Astrocyte (in vitro differentiated cells and primary cell): ENCODE results near the gene APBB1. TPM values are rescaled to one million over a fixed set of nuclear protein-coding genes. Genes with fewer than 3 reads are reported as not detected.
A peak's percentile ranks its signal among the peaks of the same experiment; 100 is the strongest.

Experiments used
- DNase-seq: peaks from one replicate; pipeline ENCODE4 v3.0.0-alpha.2; 2010; ENCODE audit warnings: low read depth
- FAIRE-seq: peaks from 2 replicates; lab custom pipeline; 2011; peaks lifted over from hg19 to GRCh38; lab: Jason Lieb, UNC
- H2AFZ ChIP-seq: 2 replicates; pipeline ENCODE4 v1.6.0; 2012; ENCODE audit warnings: low read depth, low read length, inconsistent platforms
- H3K27ac ChIP-seq: 2 replicates; pipeline ENCODE4 v1.5.1; 2011; ENCODE audit warnings: low read depth, low read length, inconsistent platforms
- H3K27me3 ChIP-seq: 2 replicates; pipeline ENCODE4 v1.6.0; 2011; ENCODE audit warnings: low read length, inconsistent platforms; ENCODE audit not compliant: insufficient read depth
- H3K36me3 ChIP-seq: 2 replicates; pipeline ENCODE4 v1.5.1; 2011; ENCODE audit warnings: low read length, inconsistent platforms; ENCODE audit not compliant: insufficient read depth
- H3K4me1 ChIP-seq: 2 replicates; pipeline ENCODE4 v1.5.1; 2011; ENCODE audit warnings: low read length, inconsistent platforms; ENCODE audit not compliant: insufficient read depth
- H3K4me2 ChIP-seq: 2 replicates; pipeline ENCODE4 v1.6.0; 2012; ENCODE audit warnings: low read length, inconsistent platforms
- H3K4me3 ChIP-seq: 2 replicates; pipeline ENCODE4 v1.5.1; 2011; ENCODE audit warnings: low read depth, mild to moderate bottlenecking, low read length, inconsistent platforms; ENCODE audit not compliant: insufficient read depth
- H3K79me2 ChIP-seq: 2 replicates; pipeline ENCODE4 v1.6.0; 2012; ENCODE audit warnings: mild to moderate bottlenecking, low read length, inconsistent platforms; ENCODE audit not compliant: insufficient read depth
- H3K9ac ChIP-seq: 2 replicates; pipeline ENCODE4 v1.6.0; 2012; ENCODE audit warnings: mild to moderate bottlenecking, low read length, inconsistent platforms
- H3K9me3 ChIP-seq: 2 replicates; pipeline ENCODE4 v1.5.1; 2012; ENCODE audit warnings: low read depth, mild to moderate bottlenecking, low read length, inconsistent platforms; ENCODE audit not compliant: insufficient read depth
- H4K20me1 ChIP-seq: 2 replicates; pipeline ENCODE4 v1.6.0; 2012; ENCODE audit warnings: low read length, inconsistent platforms; ENCODE audit not compliant: insufficient read depth
- H3K27ac Mint-ChIP-seq: one replicate; pipeline ENCODE4 v1.8.0; 2021; ENCODE audit warnings: mild to moderate bottlenecking, mixed read lengths; ENCODE audit not compliant: unreplicated experiment
- H3K27me3 Mint-ChIP-seq: one replicate; pipeline ENCODE4 v1.8.0; 2021; ENCODE audit warnings: low read depth, mixed read lengths; ENCODE audit not compliant: unreplicated experiment
- H3K36me3 Mint-ChIP-seq: one replicate; pipeline ENCODE4 v1.8.0; 2021; ENCODE audit warnings: low read depth, mixed read lengths; ENCODE audit not compliant: unreplicated experiment
- H3K4me1 Mint-ChIP-seq: one replicate; pipeline ENCODE4 v1.8.0; 2021; ENCODE audit warnings: low read depth, mixed read lengths; ENCODE audit not compliant: unreplicated experiment
- H3K4me3 Mint-ChIP-seq: one replicate; pipeline ENCODE4 v1.8.0; 2021; ENCODE audit warnings: mild to moderate bottlenecking, moderate library complexity, mixed read lengths; ENCODE audit not compliant: unreplicated experiment
- H3K9me3 Mint-ChIP-seq: one replicate; pipeline ENCODE4 v1.8.0; 2021; ENCODE audit warnings: mild to moderate bottlenecking, mixed read lengths; ENCODE audit not compliant: unreplicated experiment
- EZH2 ChIP-seq: IDR thresholded peaks from 2 replicates; pipeline ENCODE4 v1.6.1; 2012; ENCODE audit warnings: mild to moderate bottlenecking, low read length, inconsistent platforms; ENCODE audit not compliant: insufficient read depth
- total RNA-seq: library from RNA; stranded (reverse); gene quantifications from 2 replicates; pipeline ENCODE4 v1.2.1, GENCODE V29; 2021
- TF ChIP-seq, protein P1 (sequence below): IDR thresholded peaks from 2 replicates; pipeline ENCODE4 v1.5.1; 2011; ENCODE audit warnings: low read depth, mild to moderate bottlenecking, inconsistent platforms, low read length, moderate library complexity; ENCODE audit not compliant: insufficient read depth

Gene APBB1
- total RNA-seq, 1 donor from 2014 or later, result 36.3 TPM

DNA sequence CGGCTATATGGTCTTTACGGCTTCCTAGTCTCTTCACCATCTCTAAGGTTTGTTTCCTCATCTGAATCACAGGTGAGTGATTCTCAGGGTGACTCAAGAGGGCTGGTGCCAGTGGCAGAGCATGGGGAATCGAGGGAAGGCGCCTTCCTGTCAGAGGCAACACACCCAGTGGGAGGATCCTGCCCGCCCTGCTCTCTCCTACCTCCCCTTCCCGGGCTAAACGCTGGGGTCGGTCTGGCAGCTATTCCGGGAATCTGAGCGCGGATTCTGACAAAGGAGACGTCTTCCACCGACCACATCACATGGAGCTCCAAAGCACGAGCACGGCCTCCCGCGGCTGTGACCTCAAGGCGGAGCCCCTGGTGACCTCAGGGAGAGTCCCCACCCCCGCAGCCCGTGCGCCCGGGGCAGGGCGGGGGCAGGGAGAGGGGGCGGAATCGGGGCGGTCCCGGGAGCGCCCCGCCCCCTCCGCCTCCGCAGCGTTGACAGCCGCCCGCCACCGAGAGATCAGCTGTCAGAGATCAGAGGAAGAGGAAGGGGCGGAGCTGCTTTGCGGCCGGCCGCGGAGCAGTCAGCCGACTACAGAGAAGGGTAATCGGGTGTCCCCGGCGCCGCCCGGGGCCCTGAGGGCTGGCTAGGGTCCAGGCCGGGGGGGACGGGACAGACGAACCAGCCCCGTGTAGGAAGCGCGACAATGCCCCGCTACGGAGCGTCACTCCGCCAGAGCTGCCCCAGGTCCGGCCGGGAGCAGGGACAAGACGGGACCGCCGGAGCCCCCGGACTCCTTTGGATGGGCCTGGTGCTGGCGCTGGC is 28.8 kb downstream of the APBB1 start, which contains the start of gene SMPD1:
Gene SMPD1 (plus strand): TSS at position 570 of the 813 bp plus-strand sequence. CDS start 125 bp downstream, at position 695.
- Histone ChIP-seq H3K9ac (peak within 1 kb of the TSS; percentile 89), H3K27ac (peak within 1 kb of the TSS; percentile 70)
- H3K4me3 Mint-ChIP-seq, result peak within 1 kb of the TSS; percentile 70

DNA sequence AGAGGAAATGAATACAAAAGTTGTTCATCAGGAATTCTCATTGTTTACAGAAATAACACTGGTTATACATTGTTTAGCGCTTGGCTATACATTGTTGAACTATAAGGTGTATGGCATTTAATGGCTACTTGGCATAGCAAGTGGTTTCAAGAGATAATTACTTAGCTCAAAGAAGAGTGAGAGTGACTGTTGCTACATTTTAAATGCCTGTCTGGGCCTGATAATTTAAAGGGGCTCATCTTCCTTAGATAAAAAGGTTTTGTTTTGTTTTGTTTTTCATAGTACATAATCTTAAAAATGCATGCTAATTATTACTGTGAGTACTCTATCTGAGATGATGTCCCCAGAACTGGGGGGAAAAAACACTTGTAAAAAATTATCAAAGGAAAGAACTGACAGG is 30.1 kb downstream of the APBB1 start:
- Histone ChIP-seq H3K36me3 (no peaks in the 10 kb centered on the region), H3K27me3 (peaks cover 4% of the 10 kb centered on the region), H3K9ac (no peak overlapping the region), H3K4me2 (no peak overlapping the region), H3K27ac (no peak overlapping the region), H2AFZ (no peak overlapping the region), H3K9me3 (no peaks in the 10 kb centered on the region), H3K4me3 (no peak overlapping the region), H4K20me1 (peaks cover 13% of the 10 kb centered on the region), H3K4me1 (peaks cover 18% of the 10 kb centered on the region), H3K79me2 (peaks cover 13% of the 10 kb centered on the region)
- H3K27ac Mint-ChIP-seq, result no peak overlapping the region
- no peak for TF ChIP-seq EZH2
- TF ChIP-seq, protein P1, sequence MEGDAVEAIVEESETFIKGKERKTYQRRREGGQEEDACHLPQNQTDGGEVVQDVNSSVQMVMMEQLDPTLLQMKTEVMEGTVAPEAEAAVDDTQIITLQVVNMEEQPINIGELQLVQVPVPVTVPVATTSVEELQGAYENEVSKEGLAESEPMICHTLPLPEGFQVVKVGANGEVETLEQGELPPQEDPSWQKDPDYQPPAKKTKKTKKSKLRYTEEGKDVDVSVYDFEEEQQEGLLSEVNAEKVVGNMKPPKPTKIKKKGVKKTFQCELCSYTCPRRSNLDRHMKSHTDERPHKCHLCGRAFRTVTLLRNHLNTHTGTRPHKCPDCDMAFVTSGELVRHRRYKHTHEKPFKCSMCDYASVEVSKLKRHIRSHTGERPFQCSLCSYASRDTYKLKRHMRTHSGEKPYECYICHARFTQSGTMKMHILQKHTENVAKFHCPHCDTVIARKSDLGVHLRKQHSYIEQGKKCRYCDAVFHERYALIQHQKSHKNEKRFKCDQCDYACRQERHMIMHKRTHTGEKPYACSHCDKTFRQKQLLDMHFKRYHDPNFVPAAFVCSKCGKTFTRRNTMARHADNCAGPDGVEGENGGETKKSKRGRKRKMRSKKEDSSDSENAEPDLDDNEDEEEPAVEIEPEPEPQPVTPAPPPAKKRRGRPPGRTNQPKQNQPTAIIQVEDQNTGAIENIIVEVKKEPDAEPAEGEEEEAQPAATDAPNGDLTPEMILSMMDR, result no peak
- no peak for FAIRE-seq
- DNase-seq, result no peak
- H3K4me1 Mint-ChIP-seq, result peaks cover 12% of the 10 kb centered on the region
- H3K27me3 Mint-ChIP-seq, result peaks cover 5% of the 10 kb centered on the region
- H3K4me3 Mint-ChIP-seq, result peak overlapping the region; percentile 70
- no peaks in the 10 kb centered on the region for H3K9me3 Mint-ChIP-seq
- peaks cover 7% of the 10 kb centered on the region for H3K36me3 Mint-ChIP-seq

More for the DNA sequence above, 28.8 kb downstream of the APBB1 start, which contains the start of gene SMPD1:
- DNase-seq, result peak; percentile 74
- no peak for FAIRE-seq
- Histone ChIP-seq H3K9me3 (no peaks in the 10 kb centered on the region), H3K27me3 (no peaks in the 10 kb centered on the region), H4K20me1 (peaks cover 13% of the 10 kb centered on the region), H3K4me2 (peak within 1 kb of the TSS; percentile 100), H3K4me1 (peaks cover 18% of the 10 kb centered on the region), H3K36me3 (no peaks in the 10 kb centered on the region), H3K79me2 (peaks cover 13% of the 10 kb centered on the region), H2AFZ (peak within 1 kb of the TSS; percentile 87), H3K4me3 (peak within 1 kb of the TSS; percentile 79)
- TF ChIP-seq, protein P1, result no peak
- no peak for TF ChIP-seq EZH2
- Mint-ChIP-seq H3K4me1 (peaks cover 12% of the 10 kb centered on the region), H3K9me3 (no peaks in the 10 kb centered on the region), H3K27ac (peak within 1 kb of the TSS; percentile 88), H3K27me3 (peaks cover 4% of the 10 kb centered on the region), H3K36me3 (peaks cover 7% of the 10 kb centered on the region)
